ENCODE results near the gene TPCN1. TPM values are rescaled to one million over a fixed set of nuclear protein-coding genes. Genes with fewer than 3 reads are reported as not detected.

Gene TPCN1
- total RNA-seq, 4 donors from 2014 or later, result 29.4 to 52.0 (median 33.5) TPM

- TF ChIP-seq, protein P1, sequence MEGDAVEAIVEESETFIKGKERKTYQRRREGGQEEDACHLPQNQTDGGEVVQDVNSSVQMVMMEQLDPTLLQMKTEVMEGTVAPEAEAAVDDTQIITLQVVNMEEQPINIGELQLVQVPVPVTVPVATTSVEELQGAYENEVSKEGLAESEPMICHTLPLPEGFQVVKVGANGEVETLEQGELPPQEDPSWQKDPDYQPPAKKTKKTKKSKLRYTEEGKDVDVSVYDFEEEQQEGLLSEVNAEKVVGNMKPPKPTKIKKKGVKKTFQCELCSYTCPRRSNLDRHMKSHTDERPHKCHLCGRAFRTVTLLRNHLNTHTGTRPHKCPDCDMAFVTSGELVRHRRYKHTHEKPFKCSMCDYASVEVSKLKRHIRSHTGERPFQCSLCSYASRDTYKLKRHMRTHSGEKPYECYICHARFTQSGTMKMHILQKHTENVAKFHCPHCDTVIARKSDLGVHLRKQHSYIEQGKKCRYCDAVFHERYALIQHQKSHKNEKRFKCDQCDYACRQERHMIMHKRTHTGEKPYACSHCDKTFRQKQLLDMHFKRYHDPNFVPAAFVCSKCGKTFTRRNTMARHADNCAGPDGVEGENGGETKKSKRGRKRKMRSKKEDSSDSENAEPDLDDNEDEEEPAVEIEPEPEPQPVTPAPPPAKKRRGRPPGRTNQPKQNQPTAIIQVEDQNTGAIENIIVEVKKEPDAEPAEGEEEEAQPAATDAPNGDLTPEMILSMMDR (IDR thresholded peaks at IDR 0.05), result no peak
- DNase-seq (ENCODE audit: low spot score) (no peak), ATAC-seq (ENCODE audit: low FRiP score) (no peak)
Observed at GRCh38 chr12:113345318-113345717, 124.1 kb downstream of the TPCN1 start.

- TF ChIP-seq, protein P1 (IDR thresholded peaks at IDR 0.05), result no peak
- ATAC-seq (ENCODE audit: low FRiP score) (no peak), DNase-seq (ENCODE audit: low spot score) (no peak)
Observed at GRCh38 chr12:113346353-113346752, 125.1 kb downstream of the TPCN1 start.

DNA sequence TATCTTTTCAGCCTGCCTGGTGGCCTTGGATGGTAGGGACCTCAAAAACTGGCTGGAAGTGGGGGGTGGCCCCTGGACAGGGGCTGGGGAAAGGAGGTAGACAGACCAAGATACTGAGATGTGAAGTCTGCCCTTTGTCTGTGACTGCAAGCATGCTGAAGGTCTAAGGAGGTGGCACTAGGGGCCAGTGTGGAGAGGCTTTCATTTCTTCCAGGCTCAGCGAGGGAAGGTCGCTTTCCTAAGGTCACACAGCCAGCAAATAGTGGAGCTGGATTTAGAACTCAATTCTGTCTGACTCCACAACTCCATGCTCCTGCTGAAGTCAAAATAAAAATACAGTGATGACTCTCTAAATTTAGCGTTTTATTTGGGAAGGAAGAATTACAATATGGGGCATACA is 125.8 kb downstream of the TPCN1 start:
- DNase-seq (ENCODE audit: low spot score) (no peak), ATAC-seq (ENCODE audit: low FRiP score) (no peak)
- TF ChIP-seq, protein P1 (IDR thresholded peaks at IDR 0.05), result no peak

- no peak for DNase-seq (ENCODE audit: low spot score)
- TF ChIP-seq, protein P1 (IDR thresholded peaks at IDR 0.05), result no peak
- no peak for ATAC-seq (ENCODE audit: low FRiP score)
Observed at GRCh38 chr12:113347892-113348291, 126.6 kb downstream of the TPCN1 start.

Small RNA genes within 50 kb of the gene (small RNA-seq; reads per million reads assigned to genes)
- gene MIR6762, result not detected
- gene RF00019, result not detected

Other genes starting within 250 kb of the TPCN1 start
- 10 to 100 TPM in 3 of 4 donors, 1 to 10 TPM in 1; 8.2 to 41.9 (median 13.2) TPM for gene OAS2, start 242.9 kb upstream of the TPCN1 start, total RNA-seq
- 10 to 100 TPM; 30.1 to 80.9 (median 35.5) TPM for gene DTX1, start 164.7 kb upstream of the TPCN1 start, total RNA-seq
- not detected for gene RASAL1, start 85.7 kb upstream of the TPCN1 start, total RNA-seq
- gene CFAP73, start 71.7 kb upstream of the TPCN1 start, total RNA-seq, result not detected
- gene DDX54, start 36.0 kb upstream of the TPCN1 start, total RNA-seq, result 10 to 100 TPM; 42.4 to 67.0 (median 51.8) TPM
- 10 to 100 TPM in 3 of 4 donors, 1 to 10 TPM in 1; 7.9 to 14.3 (median 11.5) TPM for gene RITA1, start 35.7 kb upstream of the TPCN1 start, total RNA-seq
- 10 to 100 TPM; 22.7 to 59.3 (median 41.3) TPM for gene SLC8B1, start 113.6 kb downstream of the TPCN1 start, total RNA-seq
- 10 to 100 TPM; 26.4 to 50.2 (median 36.2) TPM for gene PLBD2, start 137.1 kb downstream of the TPCN1 start, total RNA-seq
- 10 to 100 TPM in 1 of 4 donors, 1 to 10 TPM in 2, under 1 TPM in 1; 0.63 to 52.1 (median 3.3) TPM for gene SDS, start 182.4 kb downstream of the TPCN1 start, total RNA-seq
- gene SDSL, start 200.9 kb downstream of the TPCN1 start, total RNA-seq, result 1 to 10 TPM; 2.1 to 6.0 (median 4.1) TPM

Measured in omental fat pad (tissue), 4 donors.